HG03342 (cell line): ENCODE data around the gene FIGNL1.
A peak's percentile ranks its signal among the peaks of the same experiment; 100 is the strongest.

Experiments used
- ATAC-seq: cut with Tn5 transposase; IDR thresholded peaks from one replicate; pipeline ENCODE4 v1.9.1; 2021; ENCODE audit warnings: mild to moderate bottlenecking, moderate library complexity; ENCODE audit not compliant: unreplicated experiment

The FIGNL1 gene, protein sequence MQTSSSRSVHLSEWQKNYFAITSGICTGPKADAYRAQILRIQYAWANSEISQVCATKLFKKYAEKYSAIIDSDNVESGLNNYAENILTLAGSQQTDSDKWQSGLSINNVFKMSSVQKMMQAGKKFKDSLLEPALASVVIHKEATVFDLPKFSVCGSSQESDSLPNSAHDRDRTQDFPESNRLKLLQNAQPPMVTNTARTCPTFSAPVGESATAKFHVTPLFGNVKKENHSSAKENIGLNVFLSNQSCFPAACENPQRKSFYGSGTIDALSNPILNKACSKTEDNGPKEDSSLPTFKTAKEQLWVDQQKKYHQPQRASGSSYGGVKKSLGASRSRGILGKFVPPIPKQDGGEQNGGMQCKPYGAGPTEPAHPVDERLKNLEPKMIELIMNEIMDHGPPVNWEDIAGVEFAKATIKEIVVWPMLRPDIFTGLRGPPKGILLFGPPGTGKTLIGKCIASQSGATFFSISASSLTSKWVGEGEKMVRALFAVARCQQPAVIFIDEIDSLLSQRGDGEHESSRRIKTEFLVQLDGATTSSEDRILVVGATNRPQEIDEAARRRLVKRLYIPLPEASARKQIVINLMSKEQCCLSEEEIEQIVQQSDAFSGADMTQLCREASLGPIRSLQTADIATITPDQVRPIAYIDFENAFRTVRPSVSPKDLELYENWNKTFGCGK

DNA sequence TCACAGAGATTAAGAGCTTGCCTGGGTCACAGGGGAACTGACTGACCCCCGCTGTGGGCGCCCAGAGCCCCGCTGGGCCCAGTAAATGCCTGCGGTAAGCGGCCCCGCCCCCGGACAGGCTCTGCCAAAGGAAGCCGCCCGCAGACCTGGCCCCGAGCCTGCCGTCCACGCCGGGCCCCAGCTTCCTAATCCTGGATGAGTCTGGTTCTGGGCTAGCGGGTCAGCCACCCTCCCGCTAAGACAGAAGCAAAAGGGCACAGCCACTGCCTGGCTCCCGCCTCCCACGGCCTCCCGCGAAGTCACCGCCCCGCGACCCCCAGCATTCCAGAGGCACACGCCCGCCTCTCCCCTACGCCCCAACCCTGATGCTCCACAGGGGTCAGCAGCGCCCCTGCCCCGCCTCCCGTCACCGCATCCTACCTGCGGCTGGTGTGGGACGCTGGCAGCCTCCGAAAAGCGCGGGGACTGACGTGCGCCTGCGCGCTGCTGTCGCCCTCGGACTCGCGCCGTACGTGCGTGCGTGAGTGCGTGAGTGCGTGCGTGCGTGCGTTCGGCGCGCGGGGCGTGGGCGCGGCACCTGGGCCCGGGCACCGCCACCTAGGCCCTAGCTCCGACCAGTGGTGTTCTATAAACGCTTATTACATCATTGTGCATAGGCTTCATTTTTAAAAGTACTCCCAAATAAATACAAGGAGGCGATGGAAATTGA is at the start of gene FIGNL1:
TSS of gene FIGNL1 (minus strand) at position 470 of the 709 bp plus-strand sequence. CDS start 3,063 bp downstream, outside the sequence.
- peak; percentile 88 for ATAC-seq

DNA sequence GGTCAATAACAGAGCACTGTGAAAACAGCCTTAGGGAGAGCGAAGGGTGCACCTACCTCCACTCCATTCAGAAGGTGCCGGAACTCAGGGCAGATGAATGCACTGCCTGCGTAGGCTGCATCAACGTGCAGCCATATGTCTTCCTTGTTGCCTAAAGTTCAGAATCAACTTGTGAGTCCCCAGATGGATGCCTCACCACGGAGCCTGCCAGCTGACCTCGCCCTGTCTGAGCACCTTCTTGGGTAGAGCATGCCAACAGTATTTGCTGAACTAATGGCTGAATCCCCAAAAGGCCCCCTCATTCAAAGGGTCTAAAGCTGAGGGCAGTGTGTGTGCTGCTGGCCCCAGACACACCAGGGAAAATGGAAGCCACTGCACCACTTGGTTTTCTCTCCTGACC is 48.9 kb upstream of the FIGNL1 start:
- no peak for ATAC-seq

DNA sequence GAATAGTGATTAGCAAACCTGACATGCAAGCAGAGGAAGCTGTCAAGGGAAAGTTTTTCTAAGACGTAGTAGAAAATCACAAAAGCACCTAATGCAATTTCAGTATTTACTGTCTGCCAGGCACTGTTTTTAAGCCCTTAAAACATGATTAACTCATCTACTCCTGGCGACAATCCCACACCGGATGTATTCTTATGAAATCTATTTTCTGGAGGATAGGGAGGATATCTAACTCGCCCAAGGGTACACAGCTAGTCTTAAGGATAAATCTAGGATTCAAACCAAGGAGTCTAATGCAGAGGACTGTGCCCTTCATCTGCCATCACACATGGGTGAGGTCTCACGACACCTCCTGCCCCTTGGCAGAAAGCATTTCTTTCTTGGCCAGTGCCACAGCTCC is 47.8 kb upstream of the FIGNL1 start:
- ATAC-seq: no peak

DNA sequence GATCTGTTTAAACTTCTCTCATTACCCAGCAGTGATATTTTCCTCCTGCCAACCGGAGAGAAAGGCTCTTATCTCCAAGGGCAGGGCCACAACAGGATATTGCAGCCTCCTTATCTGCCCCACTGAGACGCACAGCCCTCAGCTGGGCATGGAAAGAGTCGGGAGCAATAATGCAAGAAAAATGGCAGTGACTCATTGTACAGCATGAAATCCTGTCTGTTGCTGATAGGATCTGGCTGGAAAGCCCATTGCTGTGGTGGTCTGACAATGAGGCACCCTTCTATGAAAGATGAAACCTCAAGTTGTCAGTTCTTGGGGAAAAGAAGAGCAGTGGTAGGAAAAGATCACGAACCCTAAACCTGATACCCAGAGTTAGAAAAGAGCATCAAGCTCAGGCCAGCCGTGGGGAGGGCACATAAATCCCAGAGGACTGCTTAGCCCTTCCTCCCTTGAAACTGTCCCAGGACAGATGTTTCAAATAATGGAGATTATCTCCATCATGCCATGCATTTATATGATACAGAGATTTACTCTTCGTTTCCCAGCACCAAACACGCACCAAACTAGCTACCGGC is 47.0 kb upstream of the FIGNL1 start:
- ATAC-seq: no peak

DNA sequence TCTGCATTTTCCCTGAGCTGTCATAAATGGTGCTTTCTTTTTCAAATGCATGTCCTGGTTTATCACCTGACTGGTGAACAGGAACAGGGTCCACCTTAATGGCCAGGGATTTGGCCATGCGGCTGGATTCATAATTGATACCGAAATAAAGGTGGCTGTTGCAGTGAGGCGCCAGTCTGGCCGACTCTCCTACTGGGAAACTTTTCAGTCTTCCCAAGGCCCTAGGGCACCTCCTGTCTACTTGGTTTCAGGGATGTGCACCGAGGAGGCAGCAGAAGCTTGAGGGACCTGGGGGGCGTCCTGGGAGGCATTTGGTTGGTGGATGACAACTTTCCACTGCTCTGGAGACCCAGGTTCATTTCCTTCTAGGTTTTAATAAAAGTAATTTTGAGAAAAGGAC is 46.4 kb upstream of the FIGNL1 start:
- ATAC-seq: no peak

DNA sequence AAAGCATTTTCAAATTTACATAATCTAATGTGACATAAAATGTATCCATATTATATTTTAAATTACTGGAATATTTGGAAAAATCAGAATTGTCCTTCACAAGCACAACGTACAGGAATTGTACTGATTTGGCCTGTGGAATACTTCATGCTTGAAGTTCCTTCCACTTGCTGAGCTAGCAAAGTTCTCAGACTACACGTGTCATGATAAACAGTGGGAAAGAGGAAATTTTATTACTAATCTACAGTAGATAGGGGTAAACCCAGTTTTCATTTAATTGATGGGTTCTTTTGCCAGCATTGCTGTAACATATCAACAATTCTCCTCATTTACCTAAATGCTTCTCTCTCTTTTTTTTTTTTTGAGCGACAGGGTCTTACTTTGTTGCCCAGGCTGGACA is 45.6 kb upstream of the FIGNL1 start:
- ATAC-seq: no peak

DNA sequence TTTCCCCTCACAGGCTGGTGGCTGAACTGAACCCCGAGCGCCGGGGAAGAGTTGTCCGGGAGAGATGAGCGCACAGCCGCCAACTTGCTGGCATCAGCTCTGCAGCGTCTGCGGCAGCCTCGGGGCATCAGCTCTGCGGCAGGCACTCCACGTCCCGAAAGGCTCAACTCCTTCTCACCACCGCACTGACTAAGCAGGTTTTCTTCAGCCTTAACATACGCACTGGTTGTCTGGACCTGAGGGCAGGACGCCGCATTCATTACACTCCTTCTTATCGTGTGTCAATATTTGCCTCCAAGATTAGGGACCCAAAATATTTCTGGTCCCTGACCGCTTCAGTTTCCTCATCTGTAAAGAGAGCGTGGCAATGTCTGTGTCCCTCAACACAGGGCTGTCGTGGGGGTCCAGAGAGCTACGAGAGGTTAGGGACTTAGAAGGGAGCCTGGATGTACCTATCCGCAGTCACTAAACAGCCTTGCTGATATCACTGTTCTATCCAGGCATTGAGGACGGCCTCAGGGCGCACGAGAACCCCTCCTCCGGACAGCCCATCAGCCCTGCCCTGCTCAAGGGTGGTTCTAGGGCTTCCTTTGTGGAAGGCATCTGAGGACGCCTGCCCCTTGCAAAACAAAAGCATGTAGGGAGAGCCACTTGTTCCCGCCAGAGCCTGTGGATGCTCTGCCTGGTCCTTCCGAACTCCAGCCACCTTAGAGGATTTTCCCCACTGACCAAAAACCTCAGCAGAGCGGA is 42.8 kb upstream of the FIGNL1 start:
- no peak for ATAC-seq

DNA sequence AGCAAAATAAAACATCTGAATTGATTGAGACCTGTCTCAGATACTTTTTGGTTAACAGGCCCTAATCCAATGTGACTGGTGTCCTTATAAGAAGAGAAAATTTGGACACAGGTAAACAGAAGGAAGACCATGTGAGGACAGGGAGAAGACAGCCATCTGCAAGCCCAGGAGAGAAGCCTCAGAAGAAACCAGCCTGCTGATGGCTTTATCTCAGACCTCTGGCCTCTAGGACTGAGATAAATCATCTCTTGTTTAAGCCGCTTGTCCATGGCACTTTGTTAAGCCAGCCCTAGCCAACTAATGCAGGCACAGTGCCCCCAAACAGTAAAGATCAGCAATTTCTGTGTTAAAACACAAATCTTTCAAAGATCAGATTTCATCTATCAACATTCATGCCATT is 41.8 kb upstream of the FIGNL1 start:
- no peak for ATAC-seq

DNA sequence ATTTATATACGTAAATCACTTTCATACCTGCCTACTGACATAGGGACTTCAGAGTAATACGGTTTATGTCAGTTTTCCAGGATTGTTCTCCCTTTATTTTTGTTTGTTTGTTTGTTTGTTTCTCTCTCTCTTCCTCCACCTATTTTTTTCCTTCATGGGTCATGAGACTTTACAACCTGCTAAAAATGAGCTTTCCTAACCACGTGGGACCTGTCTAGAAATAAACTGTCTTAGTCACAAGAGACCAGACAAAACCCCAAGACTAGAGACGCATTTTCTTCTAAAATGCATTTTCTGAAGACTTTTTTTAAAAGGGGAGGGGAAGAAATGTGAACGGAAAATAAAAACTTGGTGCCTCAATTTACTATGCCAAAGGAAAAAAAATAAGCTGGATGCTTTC is 41.1 kb upstream of the FIGNL1 start:
- no peak for ATAC-seq

DNA sequence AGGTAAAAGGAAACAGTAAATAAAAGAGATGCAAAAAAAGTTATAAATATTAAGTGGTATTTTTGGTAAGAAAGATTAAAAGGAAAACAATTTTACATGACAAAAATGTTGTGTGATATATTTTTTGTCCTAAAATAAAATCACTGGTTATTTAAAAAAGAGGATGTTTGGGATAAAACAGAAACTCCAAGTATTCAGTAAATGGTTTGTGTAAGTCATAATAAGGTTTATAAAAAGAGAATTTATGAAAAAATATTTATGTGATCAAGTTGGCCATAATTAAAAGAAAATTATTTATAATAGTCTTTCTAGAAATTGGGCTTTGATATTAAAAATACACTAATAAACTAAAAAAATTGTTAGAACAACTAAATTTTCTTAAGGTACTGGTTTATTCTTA is 38.2 kb upstream of the FIGNL1 start:
- no peak for ATAC-seq

DNA sequence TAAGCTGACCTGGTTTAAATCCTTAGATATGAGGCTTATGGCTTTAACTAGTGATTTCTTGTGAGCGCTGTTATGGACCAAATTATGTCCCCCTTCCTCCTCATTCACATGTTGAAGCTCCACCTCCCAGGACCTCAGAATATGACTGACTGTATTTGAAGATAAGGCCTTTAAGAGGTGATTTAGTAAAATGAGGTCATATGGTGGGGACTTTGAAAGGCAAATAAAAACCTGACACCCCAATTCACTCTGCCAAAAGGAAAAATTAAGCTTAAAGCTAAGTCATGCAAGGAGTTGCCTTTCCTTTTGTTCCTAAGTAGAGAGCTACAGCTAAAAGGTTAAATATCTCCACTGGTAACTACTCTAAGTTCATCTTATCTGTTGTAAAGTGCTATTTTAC is 36.4 kb upstream of the FIGNL1 start:
- no peak for ATAC-seq

DNA sequence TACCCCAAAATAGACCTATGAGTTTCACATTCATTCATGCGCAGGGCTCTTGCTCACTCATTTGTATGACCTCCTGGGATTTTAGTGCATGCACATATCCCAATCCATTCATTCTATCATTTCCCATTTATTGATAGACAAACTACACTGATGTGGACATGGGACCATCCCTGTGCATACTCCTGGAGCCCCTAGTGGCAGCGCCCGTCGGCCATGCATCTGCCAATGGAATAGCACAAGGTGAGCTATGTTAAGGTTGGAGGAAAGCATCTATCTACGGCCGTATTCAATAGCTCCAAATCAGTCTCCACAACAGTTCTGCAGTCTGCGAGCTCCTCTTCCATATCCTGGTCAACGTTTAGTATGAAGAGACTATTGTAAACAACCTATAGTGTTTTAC is 31.7 kb upstream of the FIGNL1 start:
- no peak for ATAC-seq

DNA sequence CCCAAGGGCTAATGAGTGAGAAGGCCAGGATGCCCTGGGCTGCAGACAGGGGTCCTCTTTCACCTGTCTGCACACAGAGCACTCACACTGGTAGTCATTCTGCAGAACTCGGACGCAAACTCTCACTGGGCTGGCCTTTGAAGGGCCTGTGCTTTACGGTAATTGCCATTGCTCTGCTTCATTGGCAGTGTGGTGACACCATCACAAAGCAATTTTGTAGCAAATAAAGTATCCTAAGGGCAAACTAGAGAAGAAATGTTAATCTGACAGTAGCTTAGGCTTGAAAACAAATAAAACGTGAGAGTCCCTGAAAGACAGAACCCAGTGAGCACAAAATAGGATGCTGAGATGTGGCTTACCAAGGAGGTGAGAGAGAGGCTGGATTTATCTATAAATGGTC is 30.6 kb upstream of the FIGNL1 start:
- no peak for ATAC-seq

DNA sequence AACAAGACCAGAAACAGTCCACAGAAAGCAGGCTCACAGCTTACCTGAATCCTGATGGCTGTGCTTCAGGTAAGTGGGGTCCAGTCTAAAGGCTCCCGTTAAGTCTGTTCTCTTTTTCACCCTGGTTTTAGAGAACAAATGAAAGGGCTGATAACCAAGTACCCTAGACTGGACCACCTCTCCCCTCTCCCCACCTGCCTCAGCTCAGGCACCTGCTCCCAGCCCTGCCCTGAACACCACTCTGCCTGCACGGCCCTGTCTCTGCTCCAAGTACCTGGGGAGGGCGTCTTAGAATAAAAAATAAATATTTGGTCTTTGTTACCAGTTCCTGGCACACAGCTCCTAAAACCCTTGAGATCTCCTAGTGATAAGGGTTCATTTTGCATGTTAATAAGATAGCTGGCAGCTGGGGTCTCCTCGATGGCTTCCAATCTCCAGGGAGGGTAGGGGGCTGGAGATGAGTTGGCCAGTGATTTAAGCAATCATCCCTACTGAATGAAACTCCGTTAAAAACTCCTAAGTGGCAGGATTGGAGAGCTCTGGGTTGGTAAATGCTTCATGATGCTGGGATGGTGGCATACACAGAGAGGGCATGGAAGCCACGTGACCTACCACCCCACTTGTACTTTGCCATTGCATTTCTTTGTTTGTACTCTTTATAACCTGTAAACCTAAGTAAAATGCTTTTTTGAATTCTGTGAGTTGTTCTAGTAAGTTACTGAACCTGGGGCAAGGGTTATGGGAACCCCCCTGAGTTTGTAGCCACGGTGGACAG is 29.8 kb upstream of the FIGNL1 start:
- ATAC-seq: no peak

DNA sequence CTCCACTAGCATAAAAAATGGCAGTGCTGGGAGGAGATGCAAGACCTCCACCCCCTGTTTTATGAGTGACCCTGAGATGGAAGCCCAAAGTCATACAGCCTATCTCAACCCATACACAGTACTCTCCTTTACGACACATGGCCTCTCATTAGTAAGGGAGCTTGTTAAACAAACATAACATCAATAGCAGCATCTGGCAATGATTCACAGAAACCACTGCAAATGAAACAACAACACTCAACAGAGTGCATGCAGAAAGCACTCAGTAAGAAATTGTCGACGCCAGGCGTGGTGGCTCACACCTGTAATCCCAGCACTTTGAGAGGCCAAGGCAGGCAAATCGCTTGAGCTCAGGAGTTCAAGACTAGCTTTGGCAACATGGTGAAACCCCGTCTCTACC is 27.5 kb upstream of the FIGNL1 start:
- ATAC-seq: no peak

DNA sequence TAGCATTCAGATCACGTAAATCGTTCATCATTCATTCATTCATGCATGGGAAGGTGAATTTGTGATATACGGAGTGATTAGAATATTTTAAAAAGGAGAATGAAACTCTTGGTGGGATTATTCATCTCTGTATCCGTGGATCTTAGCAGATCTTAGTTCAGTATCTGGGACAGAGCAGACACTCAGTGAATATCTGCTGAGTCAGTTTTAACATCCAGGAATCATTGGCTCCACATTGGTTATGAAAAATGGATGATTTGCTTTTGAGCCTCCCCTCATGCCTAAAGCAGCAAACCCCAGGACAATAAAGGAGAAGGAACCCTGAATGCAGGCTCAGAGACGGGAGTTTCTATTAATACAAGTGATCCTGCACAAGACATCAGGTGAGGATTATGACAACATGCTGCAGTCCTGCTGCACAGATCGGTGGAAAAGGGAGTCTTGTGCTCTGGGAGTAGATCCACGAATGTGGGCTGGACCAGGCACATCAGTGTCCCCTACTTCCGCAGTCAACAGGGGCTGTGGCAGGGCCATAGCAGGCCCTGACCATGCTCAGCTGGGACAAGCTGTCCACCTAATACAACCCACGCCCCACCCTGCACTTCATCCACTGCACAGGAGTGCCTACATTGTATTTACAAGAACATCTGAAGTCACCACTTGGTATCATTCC is 26.9 kb upstream of the FIGNL1 start:
- ATAC-seq: no peak

DNA sequence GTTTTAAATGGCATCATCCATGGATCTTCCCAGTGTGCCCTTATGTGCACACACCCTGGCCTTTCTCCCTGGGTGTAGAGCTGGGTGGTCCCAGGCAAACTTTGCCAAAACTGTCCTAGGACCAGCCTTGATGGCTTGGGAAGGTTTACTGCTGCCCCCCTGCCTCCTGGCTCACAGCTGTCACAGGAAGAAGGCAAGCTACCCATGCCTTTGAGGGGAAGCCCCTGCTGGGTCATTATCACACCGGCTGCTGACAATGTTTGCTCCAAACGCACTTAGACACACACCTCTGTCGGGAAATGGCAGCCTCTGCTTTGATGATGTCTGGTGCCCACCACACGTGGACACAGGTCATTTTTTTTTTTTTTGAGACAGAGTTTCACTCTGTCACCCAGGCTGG is 25.2 kb upstream of the FIGNL1 start:
- ATAC-seq: no peak

DNA sequence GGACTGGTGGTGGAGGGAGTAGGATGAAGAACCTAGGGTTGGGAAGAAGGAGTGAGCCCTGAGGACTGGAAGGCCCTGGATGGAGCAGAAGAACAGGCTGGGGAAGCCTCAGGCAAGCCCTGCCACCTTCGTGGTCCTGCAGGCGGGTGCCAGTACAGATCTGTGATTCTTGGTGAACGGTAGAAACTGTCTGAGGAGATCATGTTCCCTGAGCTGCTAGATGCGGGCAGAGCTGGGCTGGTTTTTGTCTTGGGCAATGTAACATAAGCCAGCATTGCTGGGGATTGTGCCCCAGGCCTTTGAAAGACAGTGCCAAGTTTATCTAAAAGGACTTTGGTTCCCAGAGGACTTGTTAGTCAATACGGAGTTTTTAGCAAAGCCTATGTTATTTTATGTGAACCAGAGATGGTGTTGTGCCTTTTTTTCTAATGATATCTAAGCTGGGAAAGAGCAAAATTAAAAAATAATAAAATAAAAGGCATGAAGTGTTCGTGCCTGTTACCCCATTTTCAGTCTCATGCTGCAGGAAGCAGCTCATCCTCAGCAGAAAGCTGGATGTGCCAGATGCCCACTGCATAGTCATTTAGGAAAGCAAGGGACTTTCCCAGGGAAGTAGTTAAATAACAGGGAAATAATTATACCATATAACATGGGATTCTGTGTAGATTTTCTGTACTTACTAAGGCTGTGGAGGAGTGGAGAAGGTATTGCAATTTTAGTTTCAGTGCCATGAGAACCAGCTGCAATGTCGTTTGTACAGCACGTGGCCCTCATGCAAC is 24.4 kb upstream of the FIGNL1 start:
- no peak for ATAC-seq

DNA sequence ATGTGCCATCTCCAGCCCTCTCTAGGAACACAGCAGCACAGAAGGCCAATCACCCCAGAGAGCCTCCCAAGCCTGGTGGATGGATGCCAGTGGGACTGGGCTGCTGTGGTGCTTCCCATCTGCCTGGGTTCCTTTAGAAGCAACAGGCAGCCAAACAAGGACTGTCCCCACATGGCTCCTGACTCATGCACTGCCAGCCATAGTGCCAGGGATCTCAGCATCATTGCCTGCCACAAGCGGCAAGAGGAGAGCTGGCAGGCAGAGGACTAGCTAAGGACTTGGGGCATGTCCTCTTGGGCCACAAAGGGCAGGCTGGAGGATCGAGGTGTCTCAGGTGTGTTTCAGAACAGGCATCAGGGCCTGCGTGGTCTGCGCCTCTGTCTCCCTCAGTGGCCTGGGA is 23.4 kb upstream of the FIGNL1 start:
- ATAC-seq: no peak
